ENCODE results near the gene GRIP1. TPM values are rescaled to one million over a fixed set of nuclear protein-coding genes. Genes with fewer than 3 reads are reported as not detected.
A peak's percentile ranks its signal among the peaks of the same experiment; 100 is the strongest.

The GRIP1 gene
- total and polyA plus RNA-seq, 2 of the 4 experiments (the other 2 are of a cell fraction): under 0.01 to 0.07 TPM

- no peaks in the 10 kb centered on the region; the same call in 1 of the 2 replicates for H3K9me1 ChIP-seq (ENCODE audit: insufficient read depth, low read length)
- no peaks in the 10 kb centered on the region for H4K20me1 ChIP-seq (ENCODE audit: insufficient read depth, low read length)
- peaks cover 4% of the 10 kb centered on the region for H3K36me3 ChIP-seq (ENCODE audit: control insufficient read depth, insufficient read depth, low read length)
- no peak overlapping the region for H4K91ac ChIP-seq (ENCODE audit: insufficient read depth, low read depth, low read length)
- BruUV-seq (replicated peaks): no TSS peak
- in situ Hi-C loops (cut with MboI; ENCODE audit: low sequenced_read_pairs): no loop called here
- H3K14ac ChIP-seq (replicated peaks; ENCODE audit: low read depth, low read length): no peak overlapping the region
- intact Hi-C loops (cut with micrococcal nuclease): loop anchor here (10.0 kb wide), 1 partner anchor 701 kb away; no protein-coding TSS in a partner anchor
- no peaks in the 10 kb centered on the region for H3K9me3 ChIP-seq (ENCODE audit: control insufficient read depth, insufficient read depth, low read length)
- H3K79me1 ChIP-seq (ENCODE audit: low read depth in 1 of 2, low read length in 2 of 2): no peaks in the 10 kb centered on the region; a peak in 1 of 4 replicates
- H3K4me3 ChIP-seq (ENCODE audit: insufficient read depth, low read depth, low read length): no peak overlapping the region
- no peaks in the 10 kb centered on the region for H3K4me1 ChIP-seq (ENCODE audit: control insufficient read depth, insufficient read depth, low read length)
- no peak overlapping the region for H2BK20ac ChIP-seq (ENCODE audit: low read depth, low read length)
- H3K23ac ChIP-seq (ENCODE audit: low read depth, low read length): no peak overlapping the region
- no peak overlapping the region for H3K27ac ChIP-seq (ENCODE audit: insufficient read depth, low read length)
- POLR2A ChIA-PET (ENCODE audit: unreplicated experiment): no interaction called here
- dilution Hi-C loops (cut with HindIII; ENCODE audit: low sequenced_read_pairs, unreplicated experiment): no loop called here
- no peak overlapping the region for H3K56ac ChIP-seq (ENCODE audit: extremely low read depth, insufficient read depth, low read length)
- no peak overlapping the region for H3K18ac ChIP-seq (ENCODE audit: low read depth, low read length)
- no peak overlapping the region for H3K4ac ChIP-seq (ENCODE audit: low read depth, low read length)
- no peak overlapping the region for H2AK9ac ChIP-seq (replicated peaks; ENCODE audit: low read depth, low read length, poor library complexity)
- H4K5ac ChIP-seq (ENCODE audit: low read depth, low read length): no peak overlapping the region
- TF ChIP-seq MXI1 (IDR thresholded peaks at IDR 0.05; ENCODE audit: borderline replicate concordance, low read depth, low read length): no peak
- TF ChIP-seq BHLHE40 (IDR thresholded peaks at IDR 0.05; ENCODE audit: low read depth, low read length): no peak
- TF ChIP-seq RFX5 (IDR thresholded peaks at IDR 0.05; ENCODE audit: low read depth, low read length): no peak
- TF ChIP-seq ELK1 (IDR thresholded peaks at IDR 0.05; ENCODE audit: borderline replicate concordance, low read depth, low read length): no peak
- no peak for TF ChIP-seq NFE2L2 (IDR thresholded peaks at IDR 0.05; ENCODE audit: low read depth, low read length)
- TF ChIP-seq MAFK (IDR thresholded peaks at IDR 0.05; ENCODE audit: low read depth, low read length): no peak
- TF ChIP-seq SMC3 (IDR thresholded peaks at IDR 0.05; ENCODE audit: low read depth, low read length): no peak
- TF ChIP-seq RAD21 (IDR thresholded peaks at IDR 0.05; ENCODE audit: low read length): no peak
- no peak overlapping the region for H2AK5ac ChIP-seq (ENCODE audit: low read depth, low read length)
- no peak overlapping the region for H3K4me2 ChIP-seq (ENCODE audit: low read depth, low read length)
- H3K9ac ChIP-seq (ENCODE audit: low read depth, low read length): no peak overlapping the region
- CTCF ChIA-PET: no interaction called here
- H4K8ac ChIP-seq (ENCODE audit: low read depth in 2 of 2, low read length in 2 of 2): no peak overlapping the region
- DNase-seq (no peak), ATAC-seq (ENCODE audit: low read depth) (peak; percentile 44)
- no peaks in the 10 kb centered on the region for H3K27me3 ChIP-seq (ENCODE audit: control insufficient read depth, insufficient read depth, low read length)
- H2AFZ ChIP-seq (replicated peaks; ENCODE audit: low read length, poor library complexity): no peak overlapping the region
- no peak overlapping the region for H2BK120ac ChIP-seq (ENCODE audit: low read depth, low read length)
- no peak overlapping the region for H2BK15ac ChIP-seq (ENCODE audit: low read depth, low read length)
- no peak overlapping the region for H2BK5ac ChIP-seq (ENCODE audit: low read depth, low read length, poor library complexity, severe bottlenecking)
Measured at GRCh38 chr12:66314278-66314677, 364.6 kb downstream of the GRIP1 start.
